GM20000 (cell line): Measurements from ENCODE around the gene TSEN54.
A peak's percentile ranks its signal among the peaks of the same experiment; 100 is the strongest.

Experiments used
- DNase-seq: peaks from one replicate; pipeline ENCODE4 v3.0.0; 2012; ENCODE audit warnings: low spot score
- TF ChIP-seq, protein P1 (sequence below): IDR thresholded peaks from 2 replicates; pipeline ENCODE4 v1.5.1; 2012; ENCODE audit warnings: mild to moderate bottlenecking, control low read depth; ENCODE audit errors: extremely low read depth, missing control alignments

TSEN54 gene

DNA sequence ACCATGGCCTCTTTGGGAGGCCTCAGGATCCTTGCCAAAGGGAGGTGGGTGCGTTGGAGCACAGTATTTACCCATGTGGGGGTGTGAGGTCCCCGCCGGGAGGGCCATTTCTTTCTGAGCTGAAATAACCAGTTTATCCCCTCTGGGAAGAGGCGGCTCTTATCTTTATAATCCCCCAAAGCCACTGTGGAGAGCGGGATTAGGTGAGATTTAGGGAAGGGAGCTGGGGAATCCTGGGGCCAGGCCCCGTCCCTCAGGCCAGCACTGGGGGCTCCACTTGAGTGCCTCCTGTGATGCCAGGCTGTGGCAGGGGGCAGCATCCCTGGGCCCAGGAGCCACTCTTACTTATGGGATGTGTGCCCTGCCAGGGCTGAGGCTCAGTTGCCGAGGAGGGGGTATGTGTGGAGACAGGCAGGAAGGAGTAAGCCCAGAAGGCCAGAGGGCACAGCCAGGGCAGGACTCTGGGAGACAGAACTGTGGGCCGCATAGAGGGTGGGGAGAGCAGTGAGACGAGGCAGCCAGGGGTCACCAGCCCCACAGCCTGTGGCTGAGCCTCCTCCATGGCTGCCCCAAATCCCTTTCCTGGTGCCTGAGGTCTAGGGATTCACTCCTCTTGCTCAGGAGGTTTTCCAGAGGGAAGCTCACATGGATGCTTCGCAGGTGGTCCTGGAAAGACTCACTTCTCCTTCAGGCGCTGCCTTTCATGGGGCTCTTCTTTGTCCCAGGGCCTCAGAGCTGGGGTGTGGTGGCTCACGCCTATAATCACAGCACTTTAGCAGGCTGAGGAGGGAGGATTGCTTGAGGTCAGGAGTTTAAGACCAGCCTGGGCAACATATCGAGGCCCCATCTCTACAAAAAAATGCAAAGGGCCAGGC is 34.9 kb upstream of the TSEN54 start:
- TF ChIP-seq, protein P1, sequence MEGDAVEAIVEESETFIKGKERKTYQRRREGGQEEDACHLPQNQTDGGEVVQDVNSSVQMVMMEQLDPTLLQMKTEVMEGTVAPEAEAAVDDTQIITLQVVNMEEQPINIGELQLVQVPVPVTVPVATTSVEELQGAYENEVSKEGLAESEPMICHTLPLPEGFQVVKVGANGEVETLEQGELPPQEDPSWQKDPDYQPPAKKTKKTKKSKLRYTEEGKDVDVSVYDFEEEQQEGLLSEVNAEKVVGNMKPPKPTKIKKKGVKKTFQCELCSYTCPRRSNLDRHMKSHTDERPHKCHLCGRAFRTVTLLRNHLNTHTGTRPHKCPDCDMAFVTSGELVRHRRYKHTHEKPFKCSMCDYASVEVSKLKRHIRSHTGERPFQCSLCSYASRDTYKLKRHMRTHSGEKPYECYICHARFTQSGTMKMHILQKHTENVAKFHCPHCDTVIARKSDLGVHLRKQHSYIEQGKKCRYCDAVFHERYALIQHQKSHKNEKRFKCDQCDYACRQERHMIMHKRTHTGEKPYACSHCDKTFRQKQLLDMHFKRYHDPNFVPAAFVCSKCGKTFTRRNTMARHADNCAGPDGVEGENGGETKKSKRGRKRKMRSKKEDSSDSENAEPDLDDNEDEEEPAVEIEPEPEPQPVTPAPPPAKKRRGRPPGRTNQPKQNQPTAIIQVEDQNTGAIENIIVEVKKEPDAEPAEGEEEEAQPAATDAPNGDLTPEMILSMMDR, result no peak
- no peak for DNase-seq

DNA sequence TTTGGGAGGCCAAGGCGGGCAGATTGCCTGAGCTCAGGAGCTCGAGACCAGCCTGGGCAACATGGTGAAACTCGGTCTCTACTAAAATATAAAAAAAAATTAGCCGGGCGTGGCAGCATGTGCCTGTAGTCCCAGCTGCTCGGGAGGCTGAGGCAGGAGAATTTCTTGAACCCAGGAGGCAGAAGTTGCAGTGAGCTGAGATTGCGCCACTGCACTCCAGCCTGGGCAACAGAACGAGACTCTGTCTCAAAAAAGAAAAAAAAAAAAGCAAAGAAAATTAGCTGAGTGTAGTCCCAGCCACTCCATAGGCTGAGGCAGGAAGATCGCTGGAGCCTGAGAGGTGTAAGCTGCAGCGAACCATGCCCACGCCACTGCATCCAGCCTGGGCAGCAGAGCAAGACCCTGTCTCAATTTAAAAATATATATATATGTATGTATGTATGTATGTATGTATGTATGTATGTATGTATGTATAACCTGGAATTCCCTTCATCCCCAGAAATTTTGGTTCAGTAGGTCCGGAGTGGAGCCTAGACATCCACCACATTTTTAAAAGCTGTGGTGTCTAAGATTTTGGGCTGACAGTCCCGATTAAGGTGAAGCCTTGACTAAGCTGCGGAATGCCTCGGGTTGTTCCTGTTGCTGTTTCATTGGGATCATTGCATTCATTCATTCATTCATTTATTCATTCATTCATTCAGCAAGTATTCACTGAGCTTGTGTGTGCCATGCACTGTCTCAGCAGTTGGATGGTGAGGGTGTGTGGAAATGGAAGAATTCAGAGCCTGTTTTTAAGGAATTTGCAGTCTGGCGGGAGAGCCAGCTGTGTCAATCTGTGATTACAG is 34.0 kb upstream of the TSEN54 start:
- DNase-seq, result no peak
- TF ChIP-seq, protein P1, result no peak

DNA sequence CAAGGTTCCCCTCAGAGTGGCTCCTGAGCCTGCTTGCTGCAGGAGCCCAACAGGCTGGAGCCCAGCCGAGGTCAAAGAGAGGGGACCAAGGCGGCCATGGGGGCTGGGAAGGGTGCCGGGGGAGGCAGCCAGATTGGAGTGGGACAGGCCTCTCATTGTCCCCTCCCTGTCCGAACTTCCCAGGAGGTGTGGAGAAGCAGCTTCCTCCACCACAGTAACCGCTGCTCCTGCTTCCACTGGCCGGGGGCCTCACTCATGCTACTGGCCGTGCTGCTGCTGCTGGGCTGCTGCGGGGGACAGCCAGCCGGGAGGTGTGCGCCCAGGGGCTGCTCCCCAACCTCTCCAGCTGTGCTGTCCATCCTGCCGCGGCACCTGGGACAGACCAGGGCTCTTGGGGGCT is 30.6 kb upstream of the TSEN54 start:
- TF ChIP-seq, protein P1, result no peak
- no peak for DNase-seq

DNA sequence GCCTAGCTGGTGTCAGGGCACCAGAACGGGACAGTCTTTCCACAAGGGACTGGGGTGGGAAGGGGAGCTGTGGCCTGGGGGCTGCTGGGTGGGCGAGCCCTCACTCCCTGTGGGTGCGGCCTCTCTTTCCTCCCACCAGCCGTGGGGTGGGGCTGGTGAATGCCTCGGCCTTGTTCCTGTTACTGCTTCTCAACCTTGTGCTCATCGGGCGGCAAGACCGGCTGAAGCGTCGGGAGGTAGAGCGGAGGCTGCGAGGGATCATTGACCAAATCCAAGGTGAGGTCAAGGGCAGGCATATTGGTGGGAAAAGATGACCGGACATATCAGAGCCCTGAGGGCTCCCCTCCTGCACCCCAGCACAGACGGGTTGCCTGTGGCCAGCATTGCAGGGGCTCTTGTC is 30.2 kb upstream of the TSEN54 start:
- TF ChIP-seq, protein P1, result no peak
- no peak for DNase-seq

DNA sequence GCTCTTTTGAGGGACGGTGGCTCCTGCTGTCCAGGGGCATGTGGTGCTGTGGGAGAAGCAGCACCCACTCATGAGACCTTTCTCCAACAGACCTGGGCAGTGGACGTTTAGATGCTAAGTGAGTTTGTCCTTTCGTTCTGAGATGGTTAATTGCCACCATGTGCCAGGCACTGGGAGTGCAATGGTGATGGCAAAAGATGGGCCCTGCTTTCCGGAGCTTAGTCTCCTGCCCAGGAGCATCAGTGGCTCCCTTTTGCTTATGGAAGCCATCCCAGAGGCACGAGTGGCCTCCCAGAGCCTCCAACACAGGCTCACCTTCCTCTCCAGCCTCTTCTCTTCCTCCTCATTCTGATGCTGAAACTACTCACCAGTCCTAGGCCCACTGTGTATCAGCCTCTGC is 29.4 kb upstream of the TSEN54 start:
- TF ChIP-seq, protein P1, result no peak
- no peak for DNase-seq

DNA sequence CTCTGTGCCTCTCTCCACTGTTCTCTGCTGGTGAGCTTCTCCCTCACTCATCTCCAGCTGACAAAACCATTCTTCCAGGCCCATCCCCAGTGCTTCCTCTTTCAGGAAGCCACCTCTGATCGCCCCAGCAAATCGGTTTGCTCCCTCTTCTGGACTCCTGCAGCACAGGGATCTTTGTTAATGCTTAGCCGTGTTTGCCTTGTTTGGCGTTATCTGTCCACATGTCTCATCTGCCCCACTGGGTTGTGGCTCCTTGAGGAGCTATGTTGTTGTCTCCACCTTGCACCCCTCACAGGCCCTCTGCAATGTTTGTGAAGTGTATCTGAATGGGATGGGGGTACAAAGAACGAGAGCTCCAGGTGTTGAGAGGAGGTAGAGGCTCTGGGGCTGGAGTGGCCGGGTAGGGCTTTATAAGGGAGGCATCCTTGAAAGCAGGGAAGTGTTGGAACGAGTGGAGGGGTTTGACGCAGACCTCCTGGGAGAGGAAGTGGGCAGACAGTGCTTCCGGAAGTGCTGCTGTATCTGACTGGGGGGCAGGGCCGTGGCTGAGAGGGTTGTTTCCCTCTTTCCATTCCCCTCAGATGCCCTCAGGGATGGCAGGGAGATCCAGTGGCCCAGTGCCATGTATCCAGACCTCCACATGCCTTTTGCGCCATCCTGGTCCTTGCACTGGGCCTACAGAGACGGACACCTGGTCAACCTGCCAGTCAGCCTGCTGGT is 28.8 kb upstream of the TSEN54 start:
- TF ChIP-seq, protein P1, result no peak
- DNase-seq, result peak; percentile 79
